Right cardiac atrium (tissue), 5 donors: ENCODE measurements around the gene ASIC3. TPM values are rescaled to one million over a fixed set of nuclear protein-coding genes. Genes with fewer than 3 reads are reported as not detected.
"Not testable (repeated sequence)": the region's sequence is repeated elsewhere in the genome, so short reads cannot be mapped to it uniquely, and the experiment has no call there.

Experiments
- ATAC-seq, 2 donors: fragments of 200-7000 bp; cut with Tn5 transposase; one replicate each; pipeline versions ENCODE4 v1.8.0 to v1.9.1; 2020; ENCODE audit warnings: moderate library complexity in 2 of 2, mild to moderate bottlenecking in 1 of 2
- DNase-seq, 3 donors: peaks; one replicate each; pipeline ENCODE4 v3.0.0-alpha.2; 2020
- H3K27ac ChIP-seq: one replicate; pipeline ENCODE4 v1.5.1; 2013; ENCODE audit warnings: mild to moderate bottlenecking, low read length, control low read depth, moderate library complexity
- H3K27me3 ChIP-seq: one replicate; pipeline ENCODE4 v1.6.1; 2013; ENCODE audit not compliant: control insufficient read depth, insufficient read depth
- H3K4me1 ChIP-seq: one replicate; pipeline ENCODE4 v1.6.1; 2013; ENCODE audit warnings: low read length; ENCODE audit not compliant: control insufficient read depth, insufficient read depth
- H3K4me3 ChIP-seq: one replicate; pipeline ENCODE4 v1.5.1; 2013; ENCODE audit warnings: low read length, control low read depth
- H3K9me3 ChIP-seq: one replicate; pipeline ENCODE4 v1.6.1; 2013; ENCODE audit warnings: low read length; ENCODE audit not compliant: control insufficient read depth
- WGBS: extraction: QIAGEN DNeasy Blood & Tissue Kit; methylation state at CpG from one replicate; pipeline ENCODE4 v1.1.7; 2013; 5-methylcytosine and 5-hydroxymethylcytosine counted together
- intact Hi-C, 4 donors: fragments of 100-400 bp; cut with DNase I; formaldehyde crosslinking; loops; one replicate each; pipeline versions ENCODE4 v1.11.0 to v1.14.0; 2022 to 2023
- polyA plus RNA-seq: library from polyadenylated mRNA; stranded (reverse); fragments of 200-250 nt; gene quantifications from one replicate; pipeline ENCODE4 v1.2.3, GENCODE V29; 2013
- total RNA-seq, 4 donors: library from RNA; stranded (reverse); fragmentation: NEBNext Ultra II Directional; extraction: Animal tissue kit (Norgen Biotek cat#: 25700); gene quantifications; one replicate each; pipeline ENCODE4 v1.2.1, GENCODE V29; 2021
- donor health status: healthy with polysubstance abuse.
- donor health status: DM: no; HTN: yes; CAD: no.
- donor health status: DM: no; HTN: no; CAD: no.
- donor health status: DM: no; HTN: yes; CAD: no; lungs with severe emphysema.
- donor health status: DM: yes; HTN: yes; CAD: no.

ASIC3 gene
- total and polyA plus RNA-seq, 5 donors: 4.0 to 6.5 (median 5.3) TPM

- 37% methylated on average over 40 of the region's 40 CpGs for WGBS
- Histone ChIP-seq H3K27me3 (no peaks in the 10 kb centered on the region), H3K4me3 (no peak overlapping the region), H3K27ac (no peak overlapping the region), H3K4me1 (no peaks in the 10 kb centered on the region), H3K9me3 (no peaks in the 10 kb centered on the region)
- peak; percentile 85 to 94 (median 93) for DNase-seq
- ATAC-seq: peak; percentile 56 to 63
- intact Hi-C loops: no loop called here
These were observed 39.6 kb upstream of the ASIC3 start for GRCh38 chr7:151008511-151009323.

DNA sequence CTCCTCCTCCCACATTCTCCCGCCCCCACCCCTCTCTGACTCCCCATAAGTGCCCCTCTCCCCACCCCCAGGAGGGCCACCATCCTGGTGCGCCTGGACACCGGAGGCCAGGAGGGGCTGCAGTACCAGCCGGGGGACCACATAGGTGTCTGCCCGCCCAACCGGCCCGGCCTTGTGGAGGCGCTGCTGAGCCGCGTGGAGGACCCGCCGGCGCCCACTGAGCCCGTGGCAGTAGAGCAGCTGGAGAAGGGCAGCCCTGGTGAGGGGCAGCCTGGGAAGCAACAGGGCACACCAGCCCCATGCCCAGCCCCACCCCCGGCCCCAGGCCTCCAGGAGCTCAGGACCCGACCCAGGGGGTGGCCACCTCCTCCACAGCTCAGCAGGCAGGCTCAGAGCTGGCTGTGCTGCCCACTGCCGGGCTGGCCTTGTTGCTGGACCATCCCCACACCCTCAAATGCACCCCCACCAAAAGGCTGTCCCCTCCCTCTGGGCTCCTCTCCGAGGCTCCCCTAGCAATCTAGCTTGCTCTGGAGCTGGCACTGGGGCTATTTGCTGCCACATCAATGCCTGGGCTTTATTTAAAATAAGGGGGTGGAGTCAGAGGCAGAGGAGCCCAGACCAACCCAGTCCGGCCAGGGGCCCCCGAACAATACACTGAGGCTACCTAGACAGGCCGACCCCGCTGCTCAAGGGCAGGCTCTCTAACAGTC is 38.8 kb upstream of the ASIC3 start:
- Histone ChIP-seq H3K27ac (no peak overlapping the region), H3K27me3 (no peaks in the 10 kb centered on the region), H3K4me1 (no peaks in the 10 kb centered on the region), H3K4me3 (no peak overlapping the region), H3K9me3 (no peaks in the 10 kb centered on the region)
- WGBS: 73% methylated on average over 22 of the region's 22 CpGs
- intact Hi-C loops: loop anchor here in 1 of 4 donors (10.0 kb wide), 1 partner anchor 105 kb away; no protein-coding TSS in a partner anchor
- DNase-seq (peak in 2 of 3 donors; percentile 59 to 61), ATAC-seq (no peak)

- Histone ChIP-seq H3K27me3 (no peaks in the 10 kb centered on the region), H3K4me1 (no peaks in the 10 kb centered on the region), H3K9me3 (no peaks in the 10 kb centered on the region), H3K27ac (no peak overlapping the region), H3K4me3 (no peak overlapping the region)
- ATAC-seq: no peak
- intact Hi-C loops: loop anchor here in 1 of 4 donors (10.0 kb wide), 1 partner anchor 105 kb away; no protein-coding TSS in a partner anchor
- peak in 1 of 3 donors; percentile 53 for DNase-seq
- WGBS: 55% methylated on average over 7 of the region's 7 CpGs
These were observed 38.4 kb upstream of the ASIC3 start for GRCh38 chr7:151010037-151010306.

DNA sequence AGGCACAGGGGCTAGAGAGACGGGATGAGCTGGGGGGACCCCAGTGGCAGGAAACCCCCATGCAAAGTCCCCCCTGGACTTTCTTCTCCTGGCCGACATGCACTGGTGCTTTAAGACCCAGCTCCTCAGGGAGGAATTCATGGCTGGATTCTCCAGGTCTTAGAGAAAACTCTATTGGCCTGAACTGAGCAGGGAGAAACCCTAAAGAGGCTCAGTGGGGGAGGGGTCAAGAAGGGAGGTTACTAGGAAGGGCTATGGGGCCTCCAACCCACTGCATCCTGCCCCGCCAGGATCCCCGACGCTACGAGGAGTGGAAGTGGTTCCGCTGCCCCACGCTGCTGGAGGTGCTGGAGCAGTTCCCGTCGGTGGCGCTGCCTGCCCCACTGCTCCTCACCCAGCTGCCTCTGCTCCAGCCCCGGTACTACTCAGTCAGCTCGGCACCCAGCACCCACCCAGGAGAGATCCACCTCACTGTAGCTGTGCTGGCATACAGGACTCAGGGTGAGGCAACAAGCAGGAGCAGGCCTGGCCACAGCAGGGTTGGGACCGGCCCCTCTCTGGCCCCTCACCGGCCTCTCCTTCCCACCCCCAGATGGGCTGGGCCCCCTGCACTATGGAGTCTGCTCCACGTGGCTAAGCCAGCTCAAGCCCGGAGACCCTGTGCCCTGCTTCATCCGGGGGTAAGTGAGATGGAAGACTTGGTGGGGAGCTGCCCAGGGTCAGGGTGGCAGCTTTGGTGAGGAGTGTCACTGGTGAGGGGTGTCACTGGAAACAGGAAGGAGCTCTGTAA is 37.8 kb upstream of the ASIC3 start:
- Histone ChIP-seq H3K27ac (no peak overlapping the region), H3K9me3 (no peaks in the 10 kb centered on the region), H3K4me1 (no peaks in the 10 kb centered on the region), H3K4me3 (no peak overlapping the region), H3K27me3 (no peaks in the 10 kb centered on the region)
- DNase-seq: peak in 2 of 3 donors; percentile 65 to 67
- WGBS: 43% methylated on average over 18 of the region's 18 CpGs
- ATAC-seq: no peak
- intact Hi-C loops: loop anchor here in 1 of 4 donors (10.0 kb wide), 1 partner anchor 104 kb away; no protein-coding TSS in a partner anchor

GRCh38 chr7:151011097-151011409 is 37.3 kb upstream of the ASIC3 start:
- intact Hi-C loops: loop anchor here in 1 of 4 donors (10.0 kb wide), 1 partner anchor 104 kb away; no protein-coding TSS in a partner anchor
- Histone ChIP-seq H3K4me1 (no peaks in the 10 kb centered on the region), H3K4me3 (no peak overlapping the region), H3K27me3 (no peaks in the 10 kb centered on the region), H3K27ac (no peak overlapping the region), H3K9me3 (no peaks in the 10 kb centered on the region)
- DNase-seq (no peak), ATAC-seq (no peak)
- 58% methylated on average over 1 of the region's 1 CpG for WGBS

GRCh38 chr7:151011616-151012015 is 36.7 kb upstream of the ASIC3 start:
- not testable (repeated sequence) for H3K4me1 ChIP-seq

GRCh38 chr7:151012031-151012692 is 36.2 kb upstream of the ASIC3 start:
- no peak for ATAC-seq
- H3K9me3 ChIP-seq: no peaks in the 10 kb centered on the region
- intact Hi-C loops: loop anchor here in 1 of 4 donors (10.0 kb wide), 1 partner anchor 103 kb away; no protein-coding TSS in a partner anchor
- no peaks in the 10 kb centered on the region for H3K27me3 ChIP-seq
- no peak overlapping the region for H3K27ac ChIP-seq
- WGBS: 70% methylated on average over 6 of the region's 6 CpGs
- no peak overlapping the region for H3K4me3 ChIP-seq
- H3K4me1 ChIP-seq: no peaks in the 10 kb centered on the region
- peak in 1 of 3 donors; percentile 43 for DNase-seq

More at GRCh38 chr7:151011616-151012015, 36.7 kb upstream of the ASIC3 start:
- H3K4me3 ChIP-seq, H3K27me3 ChIP-seq, H3K27ac ChIP-seq, H3K9me3 ChIP-seq, ATAC-seq: not testable (repeated sequence)
- intact Hi-C loops: loop anchor here in 1 of 4 donors (10.0 kb wide), 1 partner anchor 103 kb away; no protein-coding TSS in a partner anchor
- 93% methylated on average over 12 of the region's 12 CpGs for WGBS
- peak in 1 of 3 donors; percentile 51 for DNase-seq

DNA sequence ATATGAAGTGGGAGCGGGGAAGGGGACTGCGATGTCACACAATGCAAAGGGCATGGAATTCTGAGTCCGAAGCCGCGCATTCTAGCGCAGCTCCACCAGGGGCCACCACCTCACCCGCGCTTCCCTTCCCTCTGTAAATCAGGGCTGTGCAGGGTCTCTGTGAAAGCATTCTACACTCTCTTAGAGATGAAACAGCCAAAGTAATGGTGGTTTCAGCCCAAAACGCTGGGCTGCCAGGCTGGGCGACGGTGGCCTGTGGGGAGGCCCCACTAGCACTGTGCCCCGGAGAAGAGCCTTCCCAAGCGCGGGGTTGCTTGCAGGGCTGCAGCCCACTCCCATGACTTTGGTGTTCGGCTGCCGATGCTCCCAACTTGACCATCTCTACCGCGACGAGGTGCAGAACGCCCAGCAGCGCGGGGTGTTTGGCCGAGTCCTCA is 35.4 kb upstream of the ASIC3 start:
- no peaks in the 10 kb centered on the region for H3K27me3 ChIP-seq
- no peaks in the 10 kb centered on the region for H3K9me3 ChIP-seq
- peak in 1 of 3 donors; percentile 64 for DNase-seq
- no peak overlapping the region for H3K4me3 ChIP-seq
- no peaks in the 10 kb centered on the region for H3K4me1 ChIP-seq
- no peak overlapping the region for H3K27ac ChIP-seq
- WGBS: 37% methylated on average over 23 of the region's 23 CpGs
- intact Hi-C loops: loop anchor here in 1 of 4 donors (10.0 kb wide), 1 partner anchor 102 kb away; no protein-coding TSS in a partner anchor
- peak in 1 of 2 donors; percentile 4 for ATAC-seq

DNA sequence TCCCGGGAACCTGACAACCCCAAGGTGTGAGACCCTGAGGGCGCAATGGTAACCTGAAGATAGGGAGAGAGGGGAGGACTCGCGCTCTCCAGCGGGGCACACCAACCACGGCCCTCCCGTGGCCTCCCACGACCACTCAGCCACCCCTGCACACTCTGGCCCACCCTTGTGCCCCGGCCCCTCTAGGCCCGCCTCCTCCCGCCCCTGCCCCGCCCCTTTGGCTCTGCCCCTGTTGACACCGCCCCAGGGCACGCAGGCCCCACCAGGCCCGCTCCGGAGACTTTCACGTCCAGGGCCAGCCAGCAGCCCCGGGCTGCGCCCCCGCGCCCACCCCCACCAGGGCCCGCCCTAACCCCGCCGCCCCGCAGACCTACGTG is 35.0 kb upstream of the ASIC3 start:
- ATAC-seq (peak; percentile 2 to 8), DNase-seq (no peak)
- Histone ChIP-seq H3K27ac (no peak overlapping the region), H3K27me3 (no peaks in the 10 kb centered on the region), H3K9me3 (no peaks in the 10 kb centered on the region), H3K4me3 (no peak overlapping the region), H3K4me1 (peaks cover 1% of the 10 kb centered on the region)
- intact Hi-C loops: loop anchor here in 1 of 4 donors (10.0 kb wide), 1 partner anchor 101 kb away; no protein-coding TSS in a partner anchor
- 30% methylated on average over 26 of the region's 26 CpGs for WGBS
